ENCODE results near the gene F13A1. TPM values are rescaled to one million over a fixed set of nuclear protein-coding genes. Genes with fewer than 3 reads are reported as not detected.

F13A1 gene
- total RNA-seq, 1 donor from 2014 or later, result 0.56 TPM

DNA sequence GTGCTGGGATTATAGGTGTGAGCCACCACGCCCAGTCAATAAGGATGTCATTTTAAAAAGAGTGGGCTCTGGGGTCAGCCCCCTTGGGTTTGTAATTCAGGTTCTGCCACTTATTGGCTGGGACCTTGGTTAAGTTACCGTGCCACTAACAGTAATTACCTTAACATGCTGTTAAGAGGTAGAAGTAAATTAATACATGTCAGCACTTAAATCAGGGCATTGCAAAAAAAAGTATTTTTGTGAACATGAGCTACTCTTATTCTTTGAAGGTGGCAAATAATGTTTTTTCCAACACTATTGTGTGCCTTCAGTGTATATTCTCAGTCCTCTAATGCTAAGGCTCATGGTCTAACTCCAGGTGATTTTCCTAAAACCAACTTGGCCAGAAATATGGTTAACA is 109.5 kb downstream of the F13A1 start:
- no peak overlapping the region for H3K4me3 Mint-ChIP-seq
- no peak overlapping the region for H3K27ac Mint-ChIP-seq
- H3K36me3 Mint-ChIP-seq, result no peaks in the 10 kb centered on the region
- no peaks in the 10 kb centered on the region for H3K27me3 Mint-ChIP-seq (ENCODE audit: low read depth)
- no peak for TF ChIP-seq CTCF (IDR thresholded peaks at IDR 0.05; ENCODE audit: unreplicated experiment)
- no peak for DNase-seq (ENCODE audit: low spot score in 2 of 2, unreplicated experiment in 2 of 2)
- peaks cover 20% of the 10 kb centered on the region for H3K9me3 Mint-ChIP-seq
- H3K4me1 Mint-ChIP-seq, result no peaks in the 10 kb centered on the region

- Mint-ChIP-seq H3K4me3 (no peak overlapping the region), H3K36me3 (no peaks in the 10 kb centered on the region), H3K4me1 (no peaks in the 10 kb centered on the region), H3K27me3 (ENCODE audit: low read depth) (peaks cover 11% of the 10 kb centered on the region), H3K9me3 (peaks cover 5% of the 10 kb centered on the region), H3K27ac (no peak overlapping the region)
- no peak for TF ChIP-seq CTCF (IDR thresholded peaks at IDR 0.05; ENCODE audit: unreplicated experiment)
- DNase-seq (ENCODE audit: low spot score in 2 of 2, unreplicated experiment in 2 of 2), result no peak
Measured at GRCh38 chr6:6202886-6203285, 117.6 kb downstream of the F13A1 start.

- Mint-ChIP-seq H3K27ac (no peak overlapping the region), H3K27me3 (ENCODE audit: low read depth) (peaks cover 11% of the 10 kb centered on the region), H3K4me3 (no peak overlapping the region), H3K36me3 (no peaks in the 10 kb centered on the region), H3K4me1 (no peaks in the 10 kb centered on the region), H3K9me3 (no peaks in the 10 kb centered on the region)
- DNase-seq (ENCODE audit: low spot score in 2 of 2, unreplicated experiment in 2 of 2), result no peak
- TF ChIP-seq CTCF (IDR thresholded peaks at IDR 0.05; ENCODE audit: unreplicated experiment), result no peak
Measured at GRCh38 chr6:6201200-6201599, 119.3 kb downstream of the F13A1 start.

DNA sequence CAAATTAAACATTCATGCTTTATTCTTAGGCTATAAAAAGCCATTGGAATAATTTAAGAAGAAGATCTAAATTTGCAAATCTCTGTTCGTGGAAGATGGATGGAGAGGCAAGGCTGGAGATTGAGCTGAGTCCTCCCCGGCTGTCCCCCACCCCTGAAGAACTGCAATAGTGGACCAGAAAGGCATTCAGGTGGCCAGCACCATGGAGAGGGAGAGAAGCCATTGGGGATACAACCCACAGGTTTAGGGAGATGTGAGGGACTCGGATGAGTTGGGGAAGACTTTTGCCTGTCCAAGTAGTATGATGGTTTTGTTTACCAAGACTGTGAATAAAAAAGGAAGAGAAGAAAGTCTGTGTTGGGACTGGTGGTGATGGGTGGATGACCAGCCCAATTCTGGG is 120.8 kb downstream of the F13A1 start:
- H3K36me3 Mint-ChIP-seq, result no peaks in the 10 kb centered on the region
- no peak for TF ChIP-seq CTCF (IDR thresholded peaks at IDR 0.05; ENCODE audit: unreplicated experiment)
- peaks cover 16% of the 10 kb centered on the region for H3K27me3 Mint-ChIP-seq (ENCODE audit: low read depth)
- no peak overlapping the region for H3K4me3 Mint-ChIP-seq
- no peak for DNase-seq (ENCODE audit: low spot score in 2 of 2, unreplicated experiment in 2 of 2)
- H3K27ac Mint-ChIP-seq, result no peak overlapping the region
- H3K9me3 Mint-ChIP-seq, result no peaks in the 10 kb centered on the region
- H3K4me1 Mint-ChIP-seq, result no peaks in the 10 kb centered on the region

DNA sequence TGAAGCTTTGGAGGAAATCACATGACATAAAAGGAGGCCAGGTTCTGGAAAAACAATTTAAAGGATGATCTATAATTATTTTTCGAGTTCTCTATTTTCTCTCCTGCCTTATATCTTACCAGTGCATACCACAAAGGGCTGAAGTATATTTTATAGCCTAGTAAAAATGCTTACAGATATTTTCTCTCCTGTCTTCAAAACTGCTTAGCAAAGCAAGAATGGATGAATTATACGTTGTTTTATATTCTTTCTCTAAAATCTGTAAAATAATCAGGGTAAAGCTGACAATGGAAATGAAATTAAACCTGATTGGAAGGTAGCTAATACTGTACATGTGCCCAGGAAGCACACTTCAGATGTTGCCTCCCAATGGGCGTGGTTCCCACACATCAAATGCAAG is 123.7 kb downstream of the F13A1 start:
- no peaks in the 10 kb centered on the region for H3K9me3 Mint-ChIP-seq
- H3K4me3 Mint-ChIP-seq, result no peak overlapping the region
- no peaks in the 10 kb centered on the region for H3K36me3 Mint-ChIP-seq
- no peak for TF ChIP-seq CTCF (IDR thresholded peaks at IDR 0.05; ENCODE audit: unreplicated experiment)
- no peaks in the 10 kb centered on the region for H3K4me1 Mint-ChIP-seq
- DNase-seq (ENCODE audit: low spot score in 2 of 2, unreplicated experiment in 2 of 2), result no peak
- no peak overlapping the region for H3K27ac Mint-ChIP-seq
- H3K27me3 Mint-ChIP-seq (ENCODE audit: low read depth), result peaks cover 19% of the 10 kb centered on the region

- H3K9me3 Mint-ChIP-seq, result peaks cover 4% of the 10 kb centered on the region
- peaks cover 20% of the 10 kb centered on the region for H3K27me3 Mint-ChIP-seq (ENCODE audit: low read depth)
- no peak overlapping the region for H3K27ac Mint-ChIP-seq
- H3K4me1 Mint-ChIP-seq, result no peaks in the 10 kb centered on the region
- no peak for TF ChIP-seq CTCF (IDR thresholded peaks at IDR 0.05; ENCODE audit: unreplicated experiment)
- H3K36me3 Mint-ChIP-seq, result no peaks in the 10 kb centered on the region
- H3K4me3 Mint-ChIP-seq, result no peak overlapping the region
- peak in 1 of 2 experiments; percentile 26 for DNase-seq (ENCODE audit: low spot score in 2 of 2, unreplicated experiment in 2 of 2)
Measured at GRCh38 chr6:6195080-6195479, 125.4 kb downstream of the F13A1 start.

Data from mesothelial cell of epicardium (in vitro differentiated cells).